HepG2 (cell line): ENCODE results near the gene PAM16. TPM values are rescaled to one million over a fixed set of nuclear protein-coding genes. Genes with fewer than 3 reads are reported as not detected.

Experiments used
- ATAC-seq: fragments of 200-7000 bp; cut with Tn5 transposase; 3 replicates; pipeline ENCODE4 v1.9.1; 2020; ENCODE audit warnings: mild to moderate bottlenecking, moderate library complexity
- BruUV-seq: library from RNA; stranded (reverse); fragments of 400-500 nt; replicated peaks from 2 replicates; lab custom pipeline; 2021; lab: Mats Ljungman, UMichigan
- CTCF ChIA-PET: fragments of 300-600 bp; formaldehyde crosslinking; extraction: SDS; loops from one replicate; lab custom pipeline; 2021; ENCODE audit warnings: low total read pairs, inconsistent platforms, low intra/inter-chr PET ratio; lab: Yijun Ruan, JAX
- POLR2A ChIA-PET: fragments of 350-600 bp; sonication (Branson Sonifier 250); formaldehyde crosslinking; loops from one replicate; lab custom pipeline; 2020; ENCODE audit warnings: antibody characterized with exemption, inconsistent platforms; lab: Yijun Ruan, JAX
- DNase-seq: peaks from one replicate; pipeline ENCODE4 v3.0.0-alpha.2; 2015; ENCODE audit warnings: low spot score
- FAIRE-seq: peaks from 3 replicates; lab custom pipeline; 2011; peaks lifted over from hg19 to GRCh38; lab: Jason Lieb, UNC
- H2AFZ ChIP-seq: one replicate; pipeline ENCODE4 v1.6.1; 2011; ENCODE audit warnings: low read length, inconsistent platforms
- H3K27ac ChIP-seq: fragments of 300-600 bp; 3 replicates; pipeline ENCODE4 v1.8.0; 2011; ENCODE audit warnings: mixed run types, mild to moderate bottlenecking, mixed read lengths, low read length, inconsistent platforms; ENCODE audit not compliant: insufficient read depth; ENCODE audit errors: extremely low read length
- H3K27me3 ChIP-seq, 2 experiments: fragments of 200-600 bp in 1 of 2; 2 replicates in 1 of 2; 3 replicates in 1 of 2; pipeline versions ENCODE4 v1.6.0 to v1.8.0; 2011; ENCODE audit warnings: low read length in 2 of 2, mild to moderate bottlenecking in 2 of 2, moderate library complexity in 2 of 2, inconsistent platforms in 1 of 2; ENCODE audit not compliant: insufficient read depth in 2 of 2, control insufficient read depth in 1 of 2
- H3K36me3 ChIP-seq, 2 experiments: fragments of 200-600 bp in 1 of 2; replicated peaks in 1 of 2; 2 replicates in 1 of 2; 3 replicates in 1 of 2; pipeline versions ENCODE4 v1.5.1 to v1.8.0; 2011; ENCODE audit warnings: low read length in 2 of 2, inconsistent platforms in 1 of 2; ENCODE audit not compliant: insufficient read depth in 2 of 2, control insufficient read depth in 1 of 2
- H3K4me1 ChIP-seq: 2 replicates; pipeline ENCODE4 v1.5.1; 2012; ENCODE audit warnings: low read length, inconsistent platforms; ENCODE audit not compliant: insufficient read depth
- H3K4me2 ChIP-seq: 2 replicates; pipeline ENCODE4 v1.6.0; 2011; ENCODE audit warnings: low read depth, low read length, inconsistent platforms
- H3K4me3 ChIP-seq, 3 experiments: fragments of 200-600 bp in 1 of 3; sonication (generic), shearing (Covaris generic) in 1 of 3; replicated peaks in 1 of 3; 2 replicates each; pipeline ENCODE4 v1.5.1; 2011 to 2016; ENCODE audit warnings: low read length in 3 of 3, inconsistent platforms in 2 of 3, low read depth in 2 of 3, mild to moderate bottlenecking in 2 of 3, control low read depth in 1 of 3, mixed read lengths in 1 of 3; ENCODE audit not compliant: insufficient read depth in 1 of 3
- H3K79me2 ChIP-seq: one replicate; pipeline ENCODE4 v1.6.1; 2011; ENCODE audit warnings: low read length, inconsistent platforms; ENCODE audit not compliant: insufficient read depth
- H3K9ac ChIP-seq: 2 replicates; pipeline ENCODE4 v1.6.0; 2011; ENCODE audit warnings: mild to moderate bottlenecking, low read depth, low read length, inconsistent platforms; ENCODE audit not compliant: insufficient read depth
- H3K9me3 ChIP-seq: 2 replicates; pipeline ENCODE4 v1.5.1; 2012; ENCODE audit warnings: mild to moderate bottlenecking, low read length
- H4K20me1 ChIP-seq: 2 replicates; pipeline ENCODE4 v1.6.0; 2011; ENCODE audit warnings: inconsistent platforms, mild to moderate bottlenecking, low read length, moderate library complexity; ENCODE audit not compliant: insufficient read depth
- CBX2 ChIP-seq, 2 experiments: fragments of 200-600 bp in 1 of 2; sonication (generic); formaldehyde crosslinking in 1 of 2; IDR thresholded peaks; 2 replicates each; pipeline versions ENCODE4 v1.7.0 to v1.8.1; 2018 to 2022; ENCODE audit warnings: low read depth in 2 of 2, low read length in 1 of 2, mild to moderate bottlenecking in 1 of 2, missing genetic modification reagents in 1 of 2
- CREB3 ChIP-seq: sonication (generic); formaldehyde crosslinking; IDR thresholded peaks from 2 replicates; pipeline ENCODE4 v1.5.0; 2020; ENCODE audit warnings: missing genetic modification reagents
- FOXO1 ChIP-seq: sonication (generic); formaldehyde crosslinking; IDR thresholded peaks from 2 replicates; pipeline ENCODE4 v1.4.0; 2020; ENCODE audit warnings: missing genetic modification reagents
- GFI1 ChIP-seq: sonication (generic); formaldehyde crosslinking; IDR thresholded peaks from 2 replicates; pipeline ENCODE4 v1.5.0; 2020; ENCODE audit warnings: missing genetic modification reagents, mild to moderate bottlenecking, borderline replicate concordance
- HDAC1 ChIP-seq: sonication (generic); formaldehyde crosslinking; IDR thresholded peaks from 2 replicates; pipeline ENCODE4 v1.5.1; 2020; ENCODE audit warnings: mild to moderate bottlenecking, missing genetic modification reagents
- MTA1 ChIP-seq: sonication (generic); formaldehyde crosslinking; IDR thresholded peaks from 2 replicates; pipeline ENCODE4 v1.4.0; 2020; ENCODE audit warnings: missing genetic modification reagents, mild to moderate bottlenecking, borderline replicate concordance
- NFYC ChIP-seq: IDR thresholded peaks from 2 replicates; pipeline ENCODE4 v1.6.1; 2016; ENCODE audit warnings: missing genetic modification reagents, missing compliant biosample characterization
- NONO ChIP-seq, 2 experiments: fragments of 450-650 bp in 1 of 2; sonication (generic) in 1 of 2; formaldehyde crosslinking in 1 of 2; IDR thresholded peaks in 1 of 2; conservative IDR thresholded peaks in 1 of 2; 2 replicates each; pipeline versions ENCODE4 v1.6.1 to v1.8.0; 2017 to 2022; ENCODE audit warnings: mild to moderate bottlenecking in 1 of 2, missing genetic modification reagents in 1 of 2, moderate library complexity in 1 of 2
- NR2C2 ChIP-seq: sonication (generic); formaldehyde crosslinking; IDR thresholded peaks from 2 replicates; pipeline ENCODE4 v1.4.0; 2020; ENCODE audit warnings: missing genetic modification reagents, mild to moderate bottlenecking, moderate library complexity, borderline replicate concordance
- POLR2G ChIP-seq: fragments of 200-400 bp; formaldehyde crosslinking; IDR thresholded peaks from 2 replicates; pipeline ENCODE4 v1.6.1; 2018; ENCODE audit warnings: mild to moderate bottlenecking, low read depth, low read length, moderate library complexity
- SRSF9 ChIP-seq: fragments of 200-400 bp; formaldehyde crosslinking; IDR thresholded peaks from 2 replicates; pipeline ENCODE4 v1.6.1; 2018; ENCODE audit warnings: borderline replicate concordance, mild to moderate bottlenecking, low read depth, low read length; ENCODE audit not compliant: insufficient read depth, poor library complexity, severe bottlenecking
- STAG1 ChIP-seq: sonication (generic); formaldehyde crosslinking; IDR thresholded peaks from 2 replicates; pipeline ENCODE4 v1.4.0; 2020; ENCODE audit warnings: missing genetic modification reagents
- STAT5B ChIP-seq: sonication (generic); formaldehyde crosslinking; IDR thresholded peaks from 2 replicates; pipeline ENCODE4 v1.4.0; 2020; ENCODE audit warnings: missing genetic modification reagents
- TBX2 ChIP-seq: sonication (generic); formaldehyde crosslinking; IDR thresholded peaks from 2 replicates; pipeline ENCODE4 v1.5.0; 2020; ENCODE audit warnings: missing genetic modification reagents, mild to moderate bottlenecking, borderline replicate concordance
- TOE1 ChIP-seq: sonication (generic); formaldehyde crosslinking; IDR thresholded peaks from 2 replicates; pipeline ENCODE4 v1.4.0; 2020; ENCODE audit warnings: mild to moderate bottlenecking, missing genetic modification reagents
- ZMYM3 ChIP-seq: sonication (generic); formaldehyde crosslinking; IDR thresholded peaks from 2 replicates; pipeline ENCODE4 v1.5.1; 2020; ENCODE audit warnings: mild to moderate bottlenecking, missing genetic modification reagents
- ZNF253 ChIP-seq: sonication (generic); formaldehyde crosslinking; IDR thresholded peaks from 2 replicates; pipeline ENCODE4 v1.8.0; 2022; ENCODE audit warnings: mild to moderate bottlenecking, missing genetic modification reagents, borderline replicate concordance
- ZNF335 ChIP-seq: sonication (generic); formaldehyde crosslinking; IDR thresholded peaks from 2 replicates; pipeline ENCODE4 v1.4.0; 2020; ENCODE audit warnings: missing genetic modification reagents
- ZNF362 ChIP-seq: sonication (generic); formaldehyde crosslinking; IDR thresholded peaks from 2 replicates; pipeline ENCODE4 v1.4.0; 2020; ENCODE audit warnings: missing genetic modification reagents, mild to moderate bottlenecking, borderline replicate concordance
- ZNF564 ChIP-seq: sonication (generic); formaldehyde crosslinking; IDR thresholded peaks from 2 replicates; pipeline ENCODE4 v1.8.1; 2023; ENCODE audit warnings: mild to moderate bottlenecking, missing genetic modification reagents
- ZNF580 ChIP-seq: IDR thresholded peaks from 2 replicates; pipeline ENCODE4 v1.6.1; 2016; ENCODE audit warnings: low read depth, borderline replicate concordance
- ZSCAN25 ChIP-seq: sonication (generic); formaldehyde crosslinking; IDR thresholded peaks from 2 replicates; pipeline ENCODE4 v1.8.0; 2022; ENCODE audit warnings: mild to moderate bottlenecking, missing genetic modification reagents
- WGBS: methylation state at CpG from one replicate; pipeline ENCODE4 v1.1.6; 2017; ENCODE audit warnings: low lambda C conversion rate; 5-methylcytosine and 5-hydroxymethylcytosine counted together
- in situ Hi-C: cut with HindIII; loops from 2 replicates; pipeline ENCODE4 v1.10.0; 2017; ENCODE audit warnings: low pct_unique_long_range_greater_than_20kb; ENCODE audit not compliant: extremely low pct_ligation_motif_present
- intact Hi-C: fragments of 100-400 bp; cut with micrococcal nuclease; formaldehyde crosslinking; loops from one replicate; pipeline ENCODE4 v1.10.0; 2022; ENCODE audit not compliant: unreplicated experiment
- polyA plus RNA-seq, 8 experiments: library from polyadenylated mRNA; depleted of rRNA in 3 of 8; stranded (reverse) in 7 of 8; unstranded in 1 of 8; fragments of >200 nt; fragmentation: Illumina TruSeq in 4 of 8; extraction: Trizol in 4 of 8; gene quantifications; 2 replicates each; pipeline versions ENCODE4 v1.2.1 to v1.2.3, GENCODE V29; 2011 to 2016; ENCODE audit warnings: low read depth in 4 of 8, missing spikeins in 1 of 8, mixed read lengths in 1 of 8; ENCODE audit not compliant: insufficient read depth in 1 of 8
- total RNA-seq, 5 experiments: library from RNA; depleted of rRNA; stranded (reverse); fragments of >200 nt; fragmentation: Illumina TruSeq; extraction: Trizol; gene quantifications; 2 replicates each; pipeline ENCODE4 v1.2.3, GENCODE V29; 2016; ENCODE audit warnings: low read depth in 1 of 5

PAM16 gene
- total and polyA plus RNA-seq, 2 of the 13 experiments (the other 11 are each of a cell fraction or from before 2014, with no cell fraction given), result 51.5 to 51.8 TPM

GRCh38 chr16:4323845-4324488 is 27.2 kb downstream of the PAM16 start:
- BruUV-seq, result no TSS peak
- 0% methylated on average over 2 of the region's 12 CpGs for WGBS
- peaks cover 0 to 31% of the 10 kb centered on the region in 2 experiments; a peak in 2 of 5 replicates for H3K27me3 ChIP-seq
- intact Hi-C loops, result no loop called here
- peaks cover 75% of the 10 kb centered on the region for H3K4me1 ChIP-seq
- H4K20me1 ChIP-seq, result no peaks in the 10 kb centered on the region
- CTCF ChIA-PET, result interaction anchor here (1.2 kb wide), 1 partner anchor 10 kb away, joined by 3 read pairs; no protein-coding TSS in a partner anchor
- no peak for FAIRE-seq
- H3K79me2 ChIP-seq, result no peaks in the 10 kb centered on the region
- no peaks in the 10 kb centered on the region for H3K36me3 ChIP-seq
- no peaks in the 10 kb centered on the region for H3K9me3 ChIP-seq
- POLR2A ChIA-PET, result interaction anchor here (0.9 to 2.5 kb wide), 9 partner anchors 9 to 70 kb away, joined by 3 to 11 read pairs (median 6); partner anchors contain the start of genes TFAP4 and VASN
- peak overlapping the region; percentile 95 for H3K4me2 ChIP-seq
- peak; percentile 26 for ATAC-seq
- DNase-seq, result no peak
- in situ Hi-C loops, result loop anchor here (5.0 to 10.0 kb wide), 2 partner anchors 49 to 117 kb away; partner anchors contain the start of gene TFAP4
- no peak overlapping the region for H3K27ac ChIP-seq
- H3K9ac ChIP-seq, result peak overlapping the region; percentile 66
- peak overlapping the region; percentile 42 to 70 (median 51); a peak in 5 of 6 replicates for H3K4me3 ChIP-seq
- H2AFZ ChIP-seq, result no peak overlapping the region
- TF ChIP-seq SRSF9 (no peak), NONO (IDR thresholded peaks at IDR 0.05) (no peak), NONO (CRISPR knock-in tag; conservative IDR thresholded peaks at IDR 0.05) (no peak), ZMYM3 (no peak; the same call in 1 of the 2 replicates), ZNF564 (peak; percentile 74; the same call in 1 of the 2 replicates), TOE1 (no peak), NFYC (no peak), POLR2G (peak; percentile 34; the same call in 1 of the 2 replicates), STAT5B (CRISPR knock-in tag) (no peak), CREB3 (CRISPR knock-in tag) (no peak), HDAC1 (no peak), ZSCAN25 (CRISPR knock-in tag) (no peak), ZNF253 (CRISPR knock-in tag) (no peak), ZNF362 (no peak), MTA1 (CRISPR knock-in tag) (no peak), CBX2 (IDR thresholded peaks at IDR 0.05; ENCODE audit: low read depth, low read length) (no peak), CBX2 (CRISPR knock-in tag; IDR thresholded peaks at IDR 0.05; ENCODE audit: low read depth) (no peak), ZNF335 (CRISPR knock-in tag) (no peak), FOXO1 (CRISPR knock-in tag) (no peak), GFI1 (0 out of 2 replicates have a peak, but pooled peaks have one; percentile 30), ZNF580 (CRISPR knock-in tag) (no peak), NR2C2 (peak; percentile 47; the same call in 1 of the 2 replicates), STAG1 (no peak), TBX2 (CRISPR knock-in tag) (peak; percentile 24; the same call in 1 of the 2 replicates)
